Hepatocyte (in vitro differentiated cells): ENCODE results near the gene ABCA1.

Experiments
- CTCF ChIP-seq: fragments of 200-600 bp; sonication (generic); IDR thresholded peaks from 2 replicates; pipeline ENCODE4 v1.5.1; 2016; ENCODE audit warnings: antibody characterized with exemption, mild to moderate bottlenecking; ENCODE audit not compliant: poor library complexity
- EZH2 ChIP-seq: fragments of 200-600 bp; sonication (generic); IDR thresholded peaks from 2 replicates; pipeline ENCODE4 v1.6.1; 2016; ENCODE audit warnings: antibody characterized with exemption, mild to moderate bottlenecking, borderline replicate concordance
- EZH2phosphoT487 ChIP-seq: fragments of 200-600 bp; sonication (generic); IDR thresholded peaks from one replicate; pipeline ENCODE4 v1.6.1; 2018; ENCODE audit warnings: antibody characterized with exemption, mild to moderate bottlenecking, low read depth, moderate library complexity; ENCODE audit not compliant: unreplicated experiment, severe bottlenecking

DNA sequence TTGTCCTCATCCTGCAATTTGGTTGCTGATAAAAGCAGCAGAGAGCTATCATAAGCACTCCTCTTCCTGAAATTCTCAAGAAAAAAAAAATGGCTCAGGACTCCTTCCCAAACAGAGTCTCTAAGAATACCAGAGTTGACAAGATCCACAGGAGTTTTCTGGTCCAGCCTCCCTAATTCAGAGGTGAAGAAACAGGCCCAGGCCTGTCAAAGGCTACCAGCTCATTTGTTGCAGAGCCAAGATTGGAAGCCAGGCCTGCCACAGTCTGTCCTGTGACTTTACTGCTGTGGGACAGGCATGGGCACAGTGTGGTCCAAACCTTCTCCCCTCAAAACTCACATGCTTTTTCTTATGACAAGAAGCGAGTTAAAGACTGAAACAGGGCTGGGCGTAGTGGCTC lies 122.5 kb downstream of the ABCA1 start:
- TF ChIP-seq CTCF: no peak
- no peak for TF ChIP-seq EZH2
- no peak for TF ChIP-seq EZH2phosphoT487
